Fibroblast of skin of scalp (primary cell): ENCODE results near the gene IQCN.
A peak's percentile ranks its signal among the peaks of the same experiment; 100 is the strongest.
"Not testable (repeated sequence)": the region's sequence is repeated elsewhere in the genome, so short reads cannot be mapped to it uniquely, and the experiment has no call there.

Experiments used
- DNase-seq: peaks from one replicate; pipeline ENCODE4 v3.0.0-alpha.2; 2013

IQCN gene

DNA sequence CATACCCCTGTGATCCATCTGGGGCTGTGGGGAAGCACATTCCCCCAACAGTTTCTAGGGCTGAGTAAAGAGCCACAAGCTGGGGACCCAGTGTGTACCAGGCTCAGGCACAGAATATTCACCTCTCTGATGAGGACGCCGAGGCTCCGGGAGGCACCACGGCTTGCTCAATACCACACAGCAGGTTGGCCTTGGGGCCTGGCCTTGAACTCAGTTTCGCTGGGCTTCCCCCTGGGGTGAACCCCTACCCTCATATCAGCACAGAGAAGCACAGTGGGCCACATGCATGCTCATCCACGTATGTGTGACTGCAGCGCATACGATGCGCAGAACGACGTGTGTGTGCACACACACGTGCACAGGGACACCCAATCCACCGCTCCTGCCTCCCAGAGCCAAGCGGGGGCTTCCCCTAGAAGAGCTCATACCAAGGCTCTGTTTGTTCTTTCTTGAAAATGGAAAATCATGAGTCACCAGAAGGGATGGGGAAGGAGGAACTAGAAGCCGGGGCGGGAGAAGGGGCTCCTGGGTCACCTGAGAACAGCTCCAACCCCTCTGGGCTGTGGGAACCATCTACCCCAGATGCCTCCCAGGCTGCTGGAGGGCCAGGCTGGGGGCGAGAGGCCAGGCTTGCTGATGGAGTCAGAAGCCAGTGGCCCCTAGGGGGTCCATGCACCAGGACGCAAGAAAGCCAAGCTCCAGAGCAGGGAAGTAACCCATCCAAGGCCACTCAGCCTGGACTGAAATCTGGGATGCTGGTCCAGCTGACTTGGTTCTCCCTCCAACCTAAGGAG lies 43.1 kb downstream of the IQCN start:
- no peak for DNase-seq

DNA sequence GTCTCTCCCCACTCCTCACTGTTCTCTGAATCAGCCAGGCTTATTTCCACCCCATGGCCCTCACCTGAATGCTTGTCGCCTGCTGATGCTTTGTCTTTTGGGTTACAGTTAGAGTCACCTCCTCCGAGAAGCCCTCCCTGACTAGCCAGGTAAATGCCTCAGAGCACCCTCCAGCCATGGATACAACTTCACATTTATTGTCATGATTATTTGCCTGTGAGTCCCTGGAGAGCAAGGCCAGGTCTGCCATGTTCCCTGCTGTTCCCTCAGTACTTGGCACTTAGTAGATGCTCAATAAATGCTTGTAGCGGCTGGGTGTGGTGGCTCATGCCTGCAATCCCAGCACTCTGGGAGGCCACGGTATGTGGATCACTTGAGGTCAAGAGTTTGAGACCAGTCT lies 44.3 kb downstream of the IQCN start:
- no peak for DNase-seq

DNA sequence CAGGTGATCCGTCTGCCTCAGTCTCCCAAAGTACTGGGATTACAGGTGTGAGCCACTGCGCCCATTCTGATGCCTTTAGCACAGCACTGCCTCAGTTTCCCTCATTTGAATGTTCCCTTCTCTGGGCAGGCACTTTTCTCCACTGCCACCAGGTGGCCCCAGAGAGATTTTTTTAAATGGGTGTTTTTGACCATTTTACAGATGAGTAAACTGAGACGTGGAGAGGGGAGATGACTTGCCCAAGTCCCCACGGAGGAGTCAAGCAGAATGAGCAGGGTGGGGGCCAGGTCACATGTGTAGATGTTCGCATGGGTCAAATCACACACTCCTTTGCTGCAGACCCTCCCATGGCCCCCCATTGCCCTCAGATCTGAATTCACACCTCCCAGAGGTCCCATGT lies 44.8 kb downstream of the IQCN start:
- no peak for DNase-seq

DNA sequence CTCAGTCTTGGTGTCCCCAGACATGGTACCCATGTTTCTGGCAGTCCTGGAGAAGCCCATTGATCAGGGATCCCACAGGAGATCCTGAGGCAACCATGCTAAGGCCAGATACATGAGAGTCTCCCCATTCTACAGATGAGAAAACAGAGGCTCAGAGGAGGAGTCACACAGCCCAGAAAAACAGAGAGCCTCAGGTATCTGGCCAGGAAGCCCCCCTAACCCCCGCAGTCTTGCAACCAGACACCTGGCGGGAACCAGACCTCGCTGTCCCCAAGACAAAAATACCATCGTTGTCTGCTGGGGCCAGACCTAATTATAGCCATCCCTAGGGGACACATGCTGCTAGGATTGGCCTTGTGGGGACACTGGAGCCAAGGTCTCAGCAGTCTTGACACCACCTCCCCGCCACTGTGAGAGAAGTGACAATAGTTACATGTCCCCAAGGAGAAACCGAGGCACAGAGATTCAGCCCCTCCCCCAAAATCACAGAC lies 46.4 kb downstream of the IQCN start:
- DNase-seq = no peak

DNA sequence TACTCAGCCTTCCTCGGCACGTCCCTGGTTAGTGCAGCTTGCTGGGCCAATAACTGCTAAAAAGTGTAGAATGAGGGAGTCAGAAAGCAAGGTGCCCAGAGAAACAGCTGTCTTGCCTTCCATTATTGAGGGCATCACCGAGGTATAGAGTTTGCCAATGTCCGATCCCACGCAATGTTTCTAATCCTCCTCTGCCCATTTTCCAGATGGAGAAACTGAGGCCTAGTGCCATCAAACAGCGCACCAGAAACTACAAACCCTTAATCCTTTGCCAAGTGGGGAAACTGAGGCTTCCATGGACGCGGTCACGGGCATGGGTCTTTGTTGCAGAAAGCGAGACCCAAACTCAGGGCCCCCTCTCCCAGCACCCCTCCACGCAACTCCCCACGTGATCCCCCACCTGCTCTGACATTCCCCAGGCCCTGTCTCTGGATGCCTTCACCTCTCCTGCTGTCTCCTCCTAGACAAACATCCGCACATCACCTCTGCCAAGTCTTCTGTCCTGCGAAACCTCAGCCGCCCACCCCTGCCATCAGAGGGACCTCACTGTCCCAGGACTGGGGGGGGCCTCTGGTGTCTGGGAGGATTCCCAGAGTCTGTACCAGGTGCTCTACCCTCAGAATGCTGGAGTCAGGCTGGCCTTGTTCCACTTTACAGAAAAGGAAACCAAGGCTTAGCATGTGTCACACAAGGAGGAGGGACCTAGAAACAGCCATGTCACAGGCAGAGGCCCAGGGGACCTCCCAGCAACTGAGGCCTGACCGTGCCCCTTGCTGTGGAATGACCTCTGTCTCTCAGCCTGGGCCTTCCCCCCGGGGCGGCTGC lies 47.1 kb downstream of the IQCN start:
- DNase-seq = no peak

DNA sequence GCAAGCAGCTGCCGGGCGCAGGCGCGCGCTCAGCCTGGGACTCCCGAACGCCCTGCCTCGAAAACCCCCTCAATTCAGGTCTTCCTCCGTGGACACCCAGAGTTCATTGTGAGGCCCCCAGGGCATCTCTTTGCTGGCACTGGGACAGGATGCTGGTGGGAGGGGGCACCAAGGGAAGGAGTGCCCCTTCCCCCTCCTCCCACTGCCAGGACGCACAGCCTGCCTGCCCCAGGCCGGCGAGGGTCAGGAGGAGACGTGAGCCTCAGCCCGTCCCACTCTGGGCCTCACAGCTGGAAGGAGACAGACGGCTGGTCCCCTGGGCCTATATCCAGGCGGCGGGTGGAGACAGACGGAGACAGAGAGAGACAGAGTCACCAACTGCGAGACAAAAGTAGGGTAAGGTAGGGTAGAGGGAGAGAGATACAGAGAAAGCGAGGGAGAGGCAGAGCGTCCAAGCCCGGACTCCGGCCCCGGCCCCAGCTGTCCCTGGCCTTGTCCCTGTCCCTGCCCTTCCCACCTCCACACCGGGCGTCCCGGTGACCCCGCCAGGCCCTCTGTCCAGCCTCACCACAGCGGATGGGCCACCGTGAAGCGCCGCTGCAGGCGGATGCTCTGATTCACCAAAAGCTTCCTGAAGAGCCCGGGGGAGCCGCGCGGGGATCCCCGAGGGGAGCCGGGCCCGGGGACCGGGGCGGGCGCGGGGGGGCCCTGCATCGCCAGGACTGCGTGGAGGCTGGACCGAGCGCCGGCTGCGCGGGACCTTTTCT lies 48.4 kb downstream of the IQCN start, which contains the start of gene PDE4C:
TSS of gene PDE4C (minus strand) at position 737 of the 767 bp plus-strand sequence. CDS start at position 714, 23 bp downstream.
- DNase-seq = peak; percentile 36

DNA sequence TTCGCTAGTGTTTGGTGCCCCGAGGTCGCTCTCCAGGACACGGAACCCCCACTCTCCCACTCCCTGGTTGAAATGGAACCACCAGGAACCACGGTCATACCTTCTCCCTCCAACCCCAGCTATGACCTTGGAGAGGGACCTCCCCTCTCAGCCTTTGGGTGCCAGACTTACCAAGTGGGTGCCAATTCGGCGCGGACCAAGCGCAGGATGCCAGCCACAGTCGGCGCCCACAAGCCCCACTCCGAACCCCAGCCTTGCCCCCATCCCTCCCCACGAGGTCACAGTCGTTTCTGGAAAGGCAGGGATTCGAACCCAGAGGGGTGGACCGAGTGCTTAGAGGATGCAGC lies 48.9 kb downstream of the IQCN start:
- DNase-seq = no peak

DNA sequence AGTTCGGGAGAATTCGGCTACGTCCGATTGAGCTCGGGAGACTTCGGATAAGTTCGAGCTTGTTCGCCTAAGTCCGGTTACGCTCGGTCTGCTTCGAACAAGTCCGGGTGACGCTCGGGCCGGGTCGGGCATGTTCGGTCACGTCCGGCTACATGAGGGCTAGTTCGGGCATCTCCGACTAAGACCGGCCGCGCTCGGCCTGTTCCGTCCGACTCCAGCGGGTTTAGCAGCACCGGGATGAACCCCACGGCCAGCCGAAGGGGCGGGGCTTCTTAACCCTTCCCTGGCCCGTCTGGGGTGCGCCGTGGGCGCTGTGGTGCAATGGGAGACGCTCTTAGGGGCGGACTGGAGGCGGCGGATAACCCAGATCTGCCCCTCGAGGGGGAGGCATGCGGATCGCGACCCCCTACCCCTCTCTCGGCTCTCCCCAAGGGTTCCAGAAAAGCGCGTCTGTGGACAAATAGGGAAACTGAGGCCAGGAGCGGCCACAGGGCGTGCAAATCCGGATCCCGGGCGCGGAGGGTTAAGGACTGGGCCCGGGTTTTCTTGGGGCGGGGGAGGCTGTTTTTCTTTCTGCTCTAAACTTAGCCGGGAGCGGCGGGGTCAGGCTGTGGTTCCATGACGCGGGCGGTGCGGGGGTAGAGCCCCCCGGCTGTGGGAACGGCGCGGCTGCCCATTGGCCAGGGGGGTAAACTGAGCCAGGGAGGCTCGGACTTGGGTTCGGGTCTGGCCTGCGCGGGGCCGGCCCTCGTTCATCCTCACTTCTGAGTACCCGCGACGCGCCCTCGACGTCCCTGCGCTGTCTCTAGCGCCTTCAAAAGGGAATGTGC lies 49.5 kb downstream of the IQCN start:
- DNase-seq = peak; percentile 96

DNA sequence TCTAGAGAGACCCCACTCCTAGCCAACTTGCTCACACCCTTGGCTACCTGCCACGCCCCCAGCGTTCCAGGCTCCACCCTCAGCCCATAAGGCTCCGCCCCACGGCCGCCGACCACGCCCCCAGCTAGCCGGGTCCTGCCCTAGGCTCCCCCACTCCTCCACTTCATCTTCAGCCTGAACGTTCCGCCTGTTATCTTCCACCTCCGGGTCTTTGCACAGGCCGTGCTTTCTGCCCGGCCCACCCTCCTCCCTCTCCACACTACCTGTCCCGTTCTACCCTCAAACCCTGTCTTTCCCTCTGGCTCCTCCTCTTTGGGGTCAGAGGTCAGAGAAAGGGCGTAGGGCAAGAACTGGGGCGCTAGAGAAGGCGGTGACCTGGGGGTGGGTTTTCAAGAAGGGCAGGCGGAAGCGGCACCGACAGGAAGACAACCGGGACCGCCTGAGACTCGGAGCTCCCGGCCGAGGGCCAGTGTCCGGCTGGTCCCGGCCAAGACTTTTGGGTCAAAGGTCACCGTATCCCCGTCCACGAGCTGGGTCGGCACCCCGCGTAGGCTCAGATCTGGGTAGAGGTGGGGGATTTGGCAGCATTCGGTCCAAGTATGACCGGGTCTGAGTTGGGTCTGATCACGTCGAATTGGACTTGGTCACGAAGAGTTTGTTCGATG lies 50.3 kb downstream of the IQCN start:
- no peak for DNase-seq

DNA sequence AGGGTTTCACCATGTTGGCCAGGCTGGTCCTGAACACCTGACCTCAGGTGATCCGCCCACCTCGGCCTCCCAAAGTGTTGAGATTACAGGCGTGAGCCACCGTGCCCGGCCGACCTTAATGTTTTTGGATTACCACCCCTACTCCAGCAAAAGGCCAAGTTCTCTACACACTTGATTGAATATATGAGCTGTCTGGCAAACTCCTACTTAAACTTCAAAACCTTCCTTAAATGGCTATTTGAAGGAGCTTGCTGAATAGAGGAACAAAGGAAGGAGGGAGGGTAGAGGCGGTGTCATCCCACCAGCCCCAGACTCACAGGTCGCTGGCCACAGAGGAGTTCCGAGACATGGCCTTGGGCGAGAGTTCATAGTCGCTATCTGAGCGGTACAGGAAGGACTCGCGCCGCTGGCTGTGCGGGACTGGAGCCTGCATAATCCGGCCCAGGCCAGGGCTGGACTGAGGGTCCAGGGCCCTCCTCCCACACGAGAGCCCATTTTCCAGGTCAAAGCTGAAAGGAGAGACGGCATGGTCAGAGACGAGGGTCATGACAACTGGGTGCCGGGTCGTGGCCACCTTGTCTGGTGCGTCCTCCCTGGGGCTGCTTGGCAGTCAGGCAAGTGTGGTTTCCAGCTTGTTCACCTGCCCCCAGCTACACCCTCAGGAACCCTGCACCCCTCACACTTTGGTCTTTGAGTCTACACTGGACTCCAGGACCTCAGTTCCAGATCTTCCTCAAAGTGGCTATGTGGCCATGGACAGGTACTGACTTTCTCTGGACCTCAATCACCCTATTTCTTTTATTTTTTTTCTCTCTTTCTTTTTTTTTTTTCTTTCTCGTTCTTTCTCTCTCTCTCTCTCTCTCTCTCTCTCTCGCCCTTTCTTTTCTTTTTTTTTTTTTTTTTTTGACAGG lies 52.2 kb downstream of the IQCN start:
- no peak for DNase-seq

DNA sequence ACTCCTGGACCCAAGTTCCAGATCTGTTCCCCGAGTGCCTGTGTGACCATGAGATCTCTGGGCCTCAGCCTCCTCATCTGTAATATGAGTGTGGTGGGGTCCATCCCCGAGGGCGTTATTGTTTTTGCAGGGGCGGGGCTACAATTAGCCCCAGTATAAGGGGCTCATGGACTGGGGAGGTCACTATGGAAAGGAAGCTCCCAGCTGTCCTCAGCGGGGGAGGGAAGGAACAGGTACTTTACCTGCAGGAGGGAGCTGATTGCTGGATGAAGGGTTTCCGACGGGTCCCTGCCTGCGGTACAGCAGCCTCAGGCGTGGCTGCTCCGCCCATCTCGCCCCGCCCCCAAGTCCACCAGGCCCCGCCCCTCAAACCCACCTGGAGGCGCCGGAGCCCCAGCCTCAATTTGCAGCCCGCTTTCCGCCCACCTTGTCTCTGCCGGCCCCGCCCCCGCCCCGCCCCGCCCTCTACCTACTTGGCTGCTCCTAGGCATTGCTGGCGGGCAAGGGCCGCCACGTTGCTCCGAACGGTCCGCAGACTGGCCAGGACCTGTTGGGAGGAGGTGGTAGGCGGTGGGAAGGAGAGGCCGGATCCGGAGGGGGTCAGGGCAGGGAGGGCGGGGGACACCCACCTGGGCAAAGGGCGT lies 53.5 kb downstream of the IQCN start:
- no peak for DNase-seq

DNA sequence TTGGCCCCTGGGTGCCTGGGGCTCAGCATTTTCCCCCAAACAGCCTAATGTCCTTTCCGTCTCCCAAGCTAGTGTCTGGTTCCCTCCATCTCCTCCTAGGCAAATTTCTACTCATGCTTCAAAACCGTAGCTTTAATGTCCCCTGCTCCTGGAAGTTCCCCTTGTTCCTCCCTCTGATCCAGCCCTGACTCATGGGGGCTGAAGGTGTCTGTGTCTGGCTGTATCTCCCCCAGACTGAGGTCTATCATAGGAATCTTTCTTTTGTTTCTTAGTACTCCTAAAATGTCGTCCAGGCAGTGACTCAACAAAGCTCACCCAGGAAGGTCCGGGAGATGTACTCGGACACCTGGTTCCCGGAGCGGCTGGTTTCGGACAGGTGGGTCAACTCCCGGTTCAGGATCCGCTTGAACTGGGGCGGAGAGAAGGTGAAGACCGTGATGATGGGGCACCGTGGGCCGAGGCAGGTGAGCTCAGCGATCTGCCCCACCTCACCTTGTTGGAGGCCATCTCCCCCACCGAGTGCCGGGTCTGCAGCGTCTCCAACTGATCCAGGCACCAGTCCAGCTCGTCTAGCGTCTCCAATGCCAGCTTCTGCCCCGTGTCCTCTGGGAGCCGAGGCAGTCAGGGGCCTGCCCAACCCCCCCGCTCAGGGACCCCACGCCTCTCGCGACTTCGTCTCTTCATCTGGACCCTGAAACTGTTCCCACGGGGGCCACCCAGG lies 54.2 kb downstream of the IQCN start:
- DNase-seq = no peak

DNA sequence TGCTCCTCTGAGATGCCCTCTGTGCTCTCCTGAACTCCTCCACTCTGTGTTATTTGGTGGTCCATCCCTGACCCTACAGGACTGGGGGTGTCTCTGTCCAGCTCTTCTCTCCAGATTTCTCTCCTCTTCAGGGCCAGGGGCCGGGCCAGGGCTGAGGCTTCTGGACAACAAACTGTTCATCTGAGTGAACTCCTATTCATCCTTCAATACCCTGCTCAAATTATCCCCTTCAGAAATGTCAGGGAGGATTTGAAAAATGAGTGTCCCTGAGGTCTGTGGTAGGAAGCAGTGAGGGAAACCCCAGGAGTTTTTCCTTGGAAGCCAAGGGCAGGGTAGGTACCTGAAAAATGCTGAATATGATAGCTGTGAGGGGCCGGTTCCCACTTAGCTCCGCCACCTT lies 55.7 kb downstream of the IQCN start:
- no peak for DNase-seq

DNA sequence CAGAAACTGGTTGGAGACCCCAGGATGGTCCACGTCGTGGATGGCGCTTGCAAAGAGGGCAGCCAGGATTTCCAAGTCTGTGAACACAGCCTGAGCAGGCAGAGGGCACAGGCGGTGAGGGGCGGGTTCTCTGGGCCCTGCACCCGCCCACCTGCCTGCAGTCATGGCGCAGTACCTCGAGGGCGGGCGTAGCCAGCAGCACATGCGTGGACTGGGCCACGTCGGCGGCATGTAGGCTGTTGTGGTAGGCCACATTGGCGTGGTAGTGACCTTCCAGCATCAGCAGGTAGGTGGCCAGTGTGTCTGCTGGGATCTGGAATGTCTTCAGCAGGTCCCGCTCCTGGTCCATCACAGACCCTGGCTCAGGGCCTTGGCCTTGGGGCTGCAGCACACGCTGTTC lies 56.1 kb downstream of the IQCN start:
- no peak for DNase-seq

DNA sequence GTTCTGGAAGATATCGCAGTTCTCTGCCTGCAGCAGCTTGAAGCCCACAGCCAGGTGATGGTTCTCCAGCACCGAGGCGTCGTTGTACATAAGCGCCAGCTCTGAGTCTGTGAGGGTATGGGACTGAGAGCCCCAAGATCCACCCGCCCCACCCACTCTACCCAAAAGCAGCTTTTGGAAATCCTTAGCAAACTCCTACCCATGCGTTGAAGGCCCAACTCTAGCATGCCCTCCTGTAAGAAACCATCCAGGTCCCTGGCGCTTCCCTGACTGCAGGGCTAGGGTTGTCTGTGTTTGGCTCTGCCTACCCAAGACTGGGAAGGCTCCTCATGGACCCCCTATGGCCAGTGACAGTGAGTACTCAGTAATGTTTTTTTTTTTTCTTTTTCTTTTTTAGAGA lies 57.5 kb downstream of the IQCN start:
- no peak for DNase-seq

DNA sequence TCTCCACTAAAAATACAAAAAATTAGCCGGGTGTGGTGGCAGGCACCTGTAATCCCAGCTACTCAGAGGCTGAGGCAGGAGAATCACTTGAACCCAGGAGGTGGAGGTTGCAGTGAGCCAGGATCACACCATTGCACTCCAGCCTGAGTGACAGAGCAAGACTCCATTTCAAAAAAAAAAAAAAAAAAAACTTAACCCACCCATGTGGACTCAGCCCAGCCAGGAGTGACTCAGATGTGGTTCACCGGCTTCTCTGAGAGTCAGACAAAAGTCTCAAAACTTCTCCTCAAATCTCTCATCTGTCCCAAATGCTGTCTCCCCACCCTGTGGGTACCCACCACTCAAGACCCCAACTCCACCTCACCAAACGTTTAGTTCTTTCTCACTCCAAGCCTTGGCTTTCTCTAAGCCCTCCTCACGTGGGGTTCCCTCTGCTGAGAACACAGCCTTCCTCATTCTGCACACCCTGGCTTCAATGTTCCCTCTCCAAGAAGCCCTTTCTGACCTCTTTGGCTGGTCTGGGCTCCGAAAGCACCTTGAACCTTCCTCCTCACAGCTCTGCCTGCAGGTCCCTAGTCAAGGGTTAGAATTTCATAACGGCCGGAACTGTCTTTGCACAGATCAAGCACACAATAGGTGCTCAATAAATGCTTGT lies 59.3 kb downstream of the IQCN start:
- peak; percentile 17 for DNase-seq

DNA sequence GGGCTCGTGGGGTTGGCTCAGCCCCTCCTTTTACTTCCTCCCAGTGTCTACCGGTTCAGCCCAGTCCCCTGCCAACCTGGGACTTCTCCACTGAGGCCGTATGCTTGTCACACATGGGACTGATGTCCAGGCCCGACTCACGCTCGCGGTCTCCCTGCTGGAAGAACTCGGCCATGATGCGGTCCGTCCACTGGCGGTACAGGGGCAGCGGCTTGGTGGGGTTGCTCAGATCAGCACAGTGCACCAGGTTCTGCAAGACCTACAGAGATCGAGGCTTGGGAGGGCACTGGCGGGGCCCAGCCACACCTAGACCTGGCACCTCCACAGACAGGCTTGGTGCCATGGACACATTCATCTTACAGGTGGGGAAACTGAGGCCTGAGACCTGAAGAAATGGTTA lies 62.6 kb downstream of the IQCN start:
- DNase-seq = no peak

DNA sequence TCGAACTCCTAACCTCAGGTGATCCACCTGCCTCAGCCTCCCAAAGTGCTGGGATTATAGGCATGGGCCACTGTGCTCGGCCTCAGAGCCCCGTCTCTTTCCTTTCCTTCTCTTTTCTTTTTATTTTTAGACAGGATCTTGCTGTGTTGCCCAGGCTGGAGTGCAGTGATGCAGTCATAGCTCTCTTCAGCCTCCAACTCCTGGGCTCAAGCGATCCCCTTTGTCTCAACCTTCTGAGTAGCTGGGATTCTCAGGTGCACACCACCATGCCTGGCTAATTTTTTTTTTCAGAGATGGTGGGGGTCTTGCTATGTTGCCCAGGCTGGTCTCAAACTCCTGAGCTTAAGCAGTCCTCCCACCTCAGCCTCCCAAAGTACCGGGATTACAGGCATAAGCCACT lies 64.3 kb downstream of the IQCN start:
- not testable (repeated sequence) for DNase-seq
